Glutamatergic neuron (in vitro differentiated cells): Measurements from ENCODE around the gene ERFE. TPM values are rescaled to one million over a fixed set of nuclear protein-coding genes. Genes with fewer than 3 reads are reported as not detected.

Experiments
- DNase-seq: peaks from one replicate; pipeline ENCODE4 v3.0.0; 2022
- H3K27ac Mint-ChIP-seq: one replicate; pipeline ENCODE4 v1.8.0; 2020; ENCODE audit warnings: mild to moderate bottlenecking, mixed read lengths, inconsistent platforms; ENCODE audit not compliant: unreplicated experiment
- H3K27me3 Mint-ChIP-seq: one replicate; pipeline ENCODE4 v1.8.0; 2020; ENCODE audit warnings: mild to moderate bottlenecking, moderate library complexity, mixed read lengths, inconsistent platforms; ENCODE audit not compliant: unreplicated experiment
- H3K36me3 Mint-ChIP-seq: one replicate; pipeline ENCODE4 v1.8.0; 2020; ENCODE audit warnings: mild to moderate bottlenecking, mixed read lengths, inconsistent platforms; ENCODE audit not compliant: unreplicated experiment
- H3K4me1 Mint-ChIP-seq: one replicate; pipeline ENCODE4 v1.8.0; 2020; ENCODE audit warnings: mild to moderate bottlenecking, low read depth, mixed read lengths, inconsistent platforms; ENCODE audit not compliant: unreplicated experiment
- H3K4me3 Mint-ChIP-seq: one replicate; pipeline ENCODE4 v1.8.0; 2020; ENCODE audit warnings: mild to moderate bottlenecking, mixed read lengths, inconsistent platforms; ENCODE audit not compliant: unreplicated experiment
- H3K9me3 Mint-ChIP-seq: one replicate; pipeline ENCODE4 v1.8.0; 2020; ENCODE audit warnings: mild to moderate bottlenecking, moderate library complexity, mixed read lengths, inconsistent platforms; ENCODE audit not compliant: unreplicated experiment
- CTCF ChIP-seq: fragments of 200-600 bp; sonication (generic); IDR thresholded peaks from one replicate; pipeline ENCODE4 v1.5.0; 2021; ENCODE audit not compliant: partially characterized antibody, unreplicated experiment
- total RNA-seq: library from RNA; stranded (reverse); fragmentation: NEBNext Ultra II Directional; extraction: Animal tissue kit (Norgen Biotek cat#: 25700); gene quantifications from one replicate; pipeline ENCODE4 v1.2.1, GENCODE V29; 2021; ENCODE audit not compliant: unreplicated experiment

ERFE gene
- total RNA-seq, 1 donor from 2014 or later = 12.2 TPM

- DNase-seq = peak; percentile 21
Measured at GRCh38 chr2:238133499-238134392, 25.0 kb upstream of the ERFE start.

GRCh38 chr2:238134393-238134785, 24.4 kb upstream of the ERFE start:
- Mint-ChIP-seq H3K36me3 (no peaks in the 10 kb centered on the region), H3K27me3 (peaks cover 3% of the 10 kb centered on the region), H3K9me3 (no peaks in the 10 kb centered on the region), H3K27ac (no peak overlapping the region), H3K4me1 (peaks cover 8% of the 10 kb centered on the region), H3K4me3 (no peak overlapping the region)
- no peak for TF ChIP-seq CTCF
- peak; percentile 4 for DNase-seq

More at GRCh38 chr2:238133499-238134392, 25.0 kb upstream of the ERFE start:
- no peaks in the 10 kb centered on the region for H3K36me3 Mint-ChIP-seq
- no peaks in the 10 kb centered on the region for H3K9me3 Mint-ChIP-seq
- H3K4me1 Mint-ChIP-seq = peaks cover 8% of the 10 kb centered on the region
- no peak overlapping the region for H3K27ac Mint-ChIP-seq
- no peak for TF ChIP-seq CTCF
- H3K27me3 Mint-ChIP-seq = peaks cover 3% of the 10 kb centered on the region
- H3K4me3 Mint-ChIP-seq = no peak overlapping the region

- Mint-ChIP-seq H3K27me3 (peaks cover 6% of the 10 kb centered on the region), H3K4me3 (no peak overlapping the region), H3K27ac (no peak overlapping the region), H3K4me1 (peaks cover 9% of the 10 kb centered on the region), H3K36me3 (no peaks in the 10 kb centered on the region), H3K9me3 (no peaks in the 10 kb centered on the region)
- no peak for TF ChIP-seq CTCF
- DNase-seq = peak; percentile 4
Measured at GRCh38 chr2:238135601-238136150, 23.1 kb upstream of the ERFE start.

GRCh38 chr2:238136820-238137537, 21.8 kb upstream of the ERFE start:
- Mint-ChIP-seq H3K36me3 (no peaks in the 10 kb centered on the region), H3K9me3 (no peaks in the 10 kb centered on the region), H3K27me3 (peaks cover 6% of the 10 kb centered on the region), H3K4me1 (peaks cover 9% of the 10 kb centered on the region), H3K27ac (no peak overlapping the region), H3K4me3 (no peak overlapping the region)
- no peak for TF ChIP-seq CTCF
- DNase-seq = peak; percentile 16

- H3K4me1 Mint-ChIP-seq = peaks cover 9% of the 10 kb centered on the region
- H3K36me3 Mint-ChIP-seq = no peaks in the 10 kb centered on the region
- H3K9me3 Mint-ChIP-seq = no peaks in the 10 kb centered on the region
- H3K27me3 Mint-ChIP-seq = peaks cover 6% of the 10 kb centered on the region
- no peak overlapping the region for H3K27ac Mint-ChIP-seq
- DNase-seq = no peak
- no peak overlapping the region for H3K4me3 Mint-ChIP-seq
- no peak for TF ChIP-seq CTCF
Measured at GRCh38 chr2:238137885-238138284, 20.9 kb upstream of the ERFE start.
